ENCODE measurements around the gene ZBTB3. TPM values are rescaled to one million over a fixed set of nuclear protein-coding genes. Genes with fewer than 3 reads are reported as not detected.

ZBTB3 gene
- total and polyA plus RNA-seq, 9 of the 15 experiments (the other 6 are each of a cell fraction or from before 2014, with no cell fraction given), result 1.9 to 10.0 (median 4.9) TPM

- H3K36me3 ChIP-seq (ENCODE audit: control insufficient read depth, insufficient read depth, low read length), result peaks cover 97% of the 10 kb centered on the region
- ATAC-seq (no peak), DNase-seq (ENCODE audit: extremely low read depth in 1 of 4, low spot score in 3 of 4) (no peak), FAIRE-seq (no peak)
- ChIA-PET CTCF (ENCODE audit: low intra/inter-chr PET ratio) (no interaction called here), POLR2A (interaction anchor here (0.7 to 5.9 kb wide), 3 partner anchors 10 to 13 kb away, joined by 4 to 29 read pairs (median 11); partner anchors contain the start of genes BSCL2, GNG3 and HNRNPUL2)
- peaks cover 42% of the 10 kb centered on the region; the same call in 2 of the 3 replicates for H3K79me2 ChIP-seq (ENCODE audit: control insufficient read depth, insufficient read depth, low read length)
- peaks cover 7 to 9% of the 10 kb centered on the region in 2 experiments; a peak in 4 of 5 replicates for H3K4me1 ChIP-seq (replicated peaks in 1 of 2; ENCODE audit: control insufficient read depth in 2 of 2, insufficient read depth in 2 of 2, low read length in 2 of 2)
- H3K9me1 ChIP-seq (ENCODE audit: control insufficient read depth, insufficient read depth, low read length), result no peaks in the 10 kb centered on the region
- H3K4me2 ChIP-seq (ENCODE audit: insufficient read depth, low read length), result no peak overlapping the region
- intact Hi-C loops (cut with micrococcal nuclease), result no loop called here
- TF ChIP-seq ZNF408 (CRISPR knock-in tag; IDR thresholded peaks at IDR 0.05; ENCODE audit: low read depth), result no peak
- no peak overlapping the region for H3K4me3 ChIP-seq
- 94% methylated on average over 11 of the region's 11 CpGs for WGBS (ENCODE audit: insufficient coverage, low coverage, missing lambda C conversion rate)
- no peak overlapping the region for H3K27ac ChIP-seq (ENCODE audit: extremely low read depth, low read depth, low read length)
- peaks cover 4% of the 10 kb centered on the region; the same call in 1 of the 2 replicates for H4K20me1 ChIP-seq (replicated peaks; ENCODE audit: control insufficient read depth, insufficient read depth, low read length)
- in situ Hi-C loops (cut with MboI), result no loop called here
- no peaks in the 10 kb centered on the region for H3K9me3 ChIP-seq (replicated peaks; ENCODE audit: control insufficient read depth, insufficient read depth, low read depth, low read length)
- no peaks in the 10 kb centered on the region for H3K27me3 ChIP-seq (ENCODE audit: control insufficient read depth in 2 of 2, insufficient read depth in 2 of 2, low read length in 2 of 2)
- H2AFZ ChIP-seq (ENCODE audit: low read depth, low read length), result no peak overlapping the region
- H3K9ac ChIP-seq (ENCODE audit: insufficient read depth in 1 of 2, low read depth in 2 of 2, low read length in 2 of 2), result no peak overlapping the region
- no TSS peak for BruUV-seq (replicated peaks)
Observed at GRCh38 chr11:62716816-62717215, 37.1 kb downstream of the ZBTB3 start.

GRCh38 chr11:62716206-62716605 lies 37.8 kb downstream of the ZBTB3 start:
- Histone ChIP-seq H3K4me3 (no peak overlapping the region), H3K9ac (ENCODE audit: insufficient read depth in 1 of 2, low read depth in 2 of 2, low read length in 2 of 2) (no peak overlapping the region), H3K4me2 (ENCODE audit: insufficient read depth, low read length) (no peak overlapping the region), H3K9me3 (replicated peaks; ENCODE audit: control insufficient read depth, insufficient read depth, low read depth, low read length) (no peaks in the 10 kb centered on the region), H2AFZ (ENCODE audit: low read depth, low read length) (no peak overlapping the region), H3K4me1 (replicated peaks in 1 of 2; ENCODE audit: control insufficient read depth in 2 of 2, insufficient read depth in 2 of 2, low read length in 2 of 2) (peaks cover 7 to 9% of the 10 kb centered on the region in 2 experiments; a peak in 4 of 5 replicates), H3K27me3 (ENCODE audit: control insufficient read depth in 2 of 2, insufficient read depth in 2 of 2, low read length in 2 of 2) (no peaks in the 10 kb centered on the region), H3K36me3 (ENCODE audit: control insufficient read depth, insufficient read depth, low read length) (peaks cover 97% of the 10 kb centered on the region), H3K9me1 (ENCODE audit: control insufficient read depth, insufficient read depth, low read length) (no peaks in the 10 kb centered on the region), H3K79me2 (ENCODE audit: control insufficient read depth, insufficient read depth, low read length) (peaks cover 36% of the 10 kb centered on the region; the same call in 2 of the 3 replicates), H3K27ac (ENCODE audit: extremely low read depth, low read depth, low read length) (no peak overlapping the region), H4K20me1 (replicated peaks; ENCODE audit: control insufficient read depth, insufficient read depth, low read length) (peaks cover 4% of the 10 kb centered on the region; the same call in 1 of the 2 replicates)
- POLR2A ChIA-PET, result interaction anchor here (0.8 to 5.9 kb wide), 3 partner anchors 9 to 45 kb away, joined by 3 to 29 read pairs (median 3); partner anchors contain the start of genes BSCL2, GNG3 and POLR2G
- in situ Hi-C loops (cut with MboI), result no loop called here
- ATAC-seq, result no peak
- CTCF ChIA-PET (ENCODE audit: low intra/inter-chr PET ratio), result no interaction called here
- no peak for DNase-seq (ENCODE audit: extremely low read depth in 1 of 4, low spot score in 3 of 4)
- FAIRE-seq, result no peak
- no TSS peak for BruUV-seq (replicated peaks)
- TF ChIP-seq BACH1 (tag; IDR thresholded peaks at IDR 0.05) (no peak), C11orf30 (IDR thresholded peaks at IDR 0.05; ENCODE audit: low read depth) (peak; percentile 84), MAFF (IDR thresholded peaks at IDR 0.05; ENCODE audit: low read length) (peak; percentile 72), SAFB (IDR thresholded peaks at IDR 0.05; ENCODE audit: borderline replicate concordance, low read depth, low read length) (no peak), MAFK (IDR thresholded peaks at IDR 0.05; ENCODE audit: low read length) (peak; percentile 71; the same call in 1 of the 2 replicates), ARID1B (IDR thresholded peaks at IDR 0.05) (no peak), ZNF133 (CRISPR knock-in tag; IDR thresholded peaks at IDR 0.05) (no peak), FOXA3 (CRISPR knock-in tag; conservative IDR thresholded peaks at IDR 0.05 in 1 of 2, IDR thresholded peaks at IDR 0.05 in 1 of 2) (no peak), RNF2 (IDR thresholded peaks at IDR 0.05) (no peak), MAFG (tag; conservative IDR thresholded peaks at IDR 0.05) (peak; percentile 72), ZNF316 (IDR thresholded peaks at IDR 0.05) (peak; percentile 90)
- intact Hi-C loops (cut with micrococcal nuclease), result no loop called here
- 92% methylated on average over 5 of the region's 5 CpGs for WGBS (ENCODE audit: insufficient coverage, low coverage, missing lambda C conversion rate)

All from K562 (cell line).